Testis (tissue), 3 donors: ENCODE measurements around the gene GALR3. TPM values are rescaled to one million over a fixed set of nuclear protein-coding genes. Genes with fewer than 3 reads are reported as not detected.

ENCODE experiments used
- DNase-seq: peaks from one replicate; pipeline ENCODE4 v3.0.0-alpha.2; 2019
- H3K27ac ChIP-seq, 2 donors: fragments of 200-600 bp; sonication (generic); one replicate each; pipeline ENCODE4 v1.5.1; 2019
- H3K27me3 ChIP-seq: fragments of 200-600 bp; sonication (generic); one replicate; pipeline ENCODE4 v1.5.1; 2019
- H3K36me3 ChIP-seq: fragments of 200-600 bp; sonication (generic); one replicate; pipeline ENCODE4 v1.5.1; 2017; ENCODE audit warnings: low read depth; ENCODE audit errors: missing control alignments
- H3K4me1 ChIP-seq: fragments of 200-600 bp; sonication (generic); one replicate; pipeline ENCODE4 v1.5.1; 2019
- H3K4me3 ChIP-seq, 2 donors: fragments of 200-600 bp; sonication (generic); one replicate each; pipeline ENCODE4 v1.5.1; 2017 to 2019
- H3K9me3 ChIP-seq: fragments of 200-600 bp; sonication (generic); one replicate; pipeline ENCODE4 v1.5.1; 2017
- CTCF ChIP-seq, 3 experiments: fragments of 450-650 bp in 2 of 3; fragments of 200-600 bp in 1 of 3; sonication (generic) in 1 of 3; IDR thresholded peaks; one replicate each; pipeline ENCODE4 v1.5.1; 2016 to 2019; ENCODE audit warnings: antibody characterized with exemption in 3 of 3, mild to moderate bottlenecking in 2 of 3, moderate library complexity in 1 of 3
- POLR2A ChIP-seq: fragments of 450-650 bp; IDR thresholded peaks from one replicate; pipeline ENCODE4 v1.6.1; 2017; ENCODE audit warnings: antibody characterized with exemption, mild to moderate bottlenecking, moderate library complexity
- WGBS, 2 donors: methylation state at CpG; one replicate each; pipeline ENCODE4 v1.1.5; 2018; 5-methylcytosine and 5-hydroxymethylcytosine counted together
- intact Hi-C: fragments of 100-400 bp; cut with DNase I; formaldehyde crosslinking; loops from one replicate; pipeline ENCODE4 v1.15.1; 2023; ENCODE audit warnings: low total_unique reads
- polyA plus RNA-seq: library from polyadenylated mRNA; stranded (reverse); fragments of 350-450 nt; fragmentation: Illumina TruSeq; extraction: RNeasy Lipid Tissue Mini Kit (QIAGEN cat#74804); gene quantifications from one replicate; pipeline ENCODE4 v1.2.3, GENCODE V29; 2014; ENCODE audit warnings: low read depth, low replicate concordance; ENCODE audit not compliant: insufficient read depth
- total RNA-seq, 2 donors: library from RNA; depleted of rRNA; stranded (reverse); fragments of >200 nt; gene quantifications; one replicate each; pipeline ENCODE4 v1.2.3, GENCODE V29; 2016

Gene GALR3
- total and polyA plus RNA-seq, 3 donors from 2014 or later, result 0.81 to 4.8 TPM; not detected in 1

- no peak overlapping the region for H3K27ac ChIP-seq
- TF ChIP-seq CTCF (IDR thresholded peaks at IDR 0.05), result no peak
- TF ChIP-seq POLR2A, result no peak
- H3K4me3 ChIP-seq, result no peak overlapping the region
- intact Hi-C loops, result no loop called here
- no peaks in the 10 kb centered on the region for H3K36me3 ChIP-seq
- H3K9me3 ChIP-seq, result no peaks in the 10 kb centered on the region
- H3K4me1 ChIP-seq, result peaks cover 12% of the 10 kb centered on the region
- H3K27me3 ChIP-seq, result no peaks in the 10 kb centered on the region
- no peak for DNase-seq
- WGBS, 2 donors, result 86 to 97% methylated on average over 2 of the region's 2 CpGs
Measured at GRCh38 chr22:37811867-37812266, 11.3 kb upstream of the GALR3 start.

GRCh38 chr22:37812869-37813678 lies 10.1 kb upstream of the GALR3 start:
- Histone ChIP-seq H3K27ac (no peak overlapping the region), H3K9me3 (no peaks in the 10 kb centered on the region), H3K4me3 (no peak overlapping the region), H3K36me3 (no peaks in the 10 kb centered on the region), H3K4me1 (peaks cover 17% of the 10 kb centered on the region), H3K27me3 (no peaks in the 10 kb centered on the region)
- WGBS, 2 donors, result 91 to 92% methylated on average over 25 to 27 of the region's 27 CpGs
- intact Hi-C loops, result no loop called here
- no peak for DNase-seq
- TF ChIP-seq POLR2A (no peak), CTCF (IDR thresholded peaks at IDR 0.05) (no peak)

- Histone ChIP-seq H3K36me3 (no peaks in the 10 kb centered on the region), H3K27me3 (no peaks in the 10 kb centered on the region), H3K4me1 (peaks cover 18% of the 10 kb centered on the region), H3K4me3 (no peak overlapping the region), H3K9me3 (no peaks in the 10 kb centered on the region), H3K27ac (no peak overlapping the region)
- DNase-seq, result no peak
- TF ChIP-seq CTCF (IDR thresholded peaks at IDR 0.05) (no peak), POLR2A (no peak)
- 86 to 94% methylated on average over 11 to 12 of the region's 12 CpGs for WGBS, 2 donors
- intact Hi-C loops, result no loop called here
Measured at GRCh38 chr22:37815593-37815992, 7.6 kb upstream of the GALR3 start.

GRCh38 chr22:37816543-37817180 lies 6.5 kb upstream of the GALR3 start:
- 86% methylated on average over 23 of the region's 23 CpGs for WGBS, 2 donors
- no peak for DNase-seq
- intact Hi-C loops, result no loop called here

More at GRCh38 chr22:37816543-37817180, 6.5 kb upstream of the GALR3 start:
- Histone ChIP-seq H3K27ac (no peak overlapping the region), H3K27me3 (no peaks in the 10 kb centered on the region), H3K36me3 (no peaks in the 10 kb centered on the region), H3K4me3 (no peak overlapping the region), H3K4me1 (peaks cover 18% of the 10 kb centered on the region), H3K9me3 (no peaks in the 10 kb centered on the region)
- TF ChIP-seq CTCF (IDR thresholded peaks at IDR 0.05) (no peak), POLR2A (no peak)
